ENCODE measurements around the gene C17orf114.

GRCh38 chr17:4839965-4840892 lies 38.1 kb upstream of the C17orf114 start:
- TF ChIP-seq CTCF (IDR thresholded peaks at IDR 0.05) (no peak), EP300 (IDR thresholded peaks at IDR 0.05) (no peak)

Measured in tibial nerve (tissue), 4 donors.